ENCODE data around the gene KCNN3.

- no peak for TF ChIP-seq POLR2A (IDR thresholded peaks at IDR 0.05; ENCODE audit: low read length)
- no peak for TF ChIP-seq GATA1 (IDR thresholded peaks at IDR 0.05; ENCODE audit: low read depth, low read length)
These were observed 100.7 kb downstream of the KCNN3 start for GRCh38 chr1:154769193-154769895.
